Transverse colon (tissue), 4 donors: ENCODE results near the gene TMEM178B. TPM values are rescaled to one million over a fixed set of nuclear protein-coding genes. Genes with fewer than 3 reads are reported as not detected.

Source experiments
- DNase-seq: peaks from one replicate; pipeline ENCODE4 v3.0.0-alpha.2; 2019
- H3K27ac ChIP-seq, 4 donors: fragments of 200-600 bp; sonication (generic); 2 replicates each; pipeline ENCODE4 v1.5.1; 2016 to 2018; ENCODE audit warnings: inconsistent platforms in 4 of 4
- H3K27me3 ChIP-seq: fragments of 200-600 bp; sonication (generic); 2 replicates; pipeline ENCODE4 v1.5.1; 2017; ENCODE audit warnings: inconsistent platforms
- H3K36me3 ChIP-seq, 4 donors: fragments of 200-600 bp; sonication (generic); 2 replicates each; pipeline ENCODE4 v1.5.1; 2017 to 2019; ENCODE audit warnings: inconsistent platforms in 4 of 4
- H3K4me1 ChIP-seq, 4 donors: fragments of 200-600 bp; sonication (generic); 2 replicates each; pipeline ENCODE4 v1.5.1; 2017 to 2020; ENCODE audit warnings: inconsistent platforms in 4 of 4
- H3K4me3 ChIP-seq, 4 donors: fragments of 200-600 bp; sonication (generic); 1 replicate in 1 of 4; 2 replicates in 3 of 4; pipeline versions ENCODE4 v1.5.1 to v1.6.1; 2017 to 2019; ENCODE audit warnings: inconsistent platforms in 4 of 4
- H3K9me3 ChIP-seq, 2 donors: fragments of 200-600 bp; sonication (generic); 2 replicates each; pipeline ENCODE4 v1.5.1; 2017 to 2019; ENCODE audit warnings: inconsistent platforms in 2 of 2
- EP300 ChIP-seq: sonication (generic); formaldehyde crosslinking; IDR thresholded peaks from one replicate; pipeline ENCODE4 v1.6.1; 2017; ENCODE audit warnings: antibody characterized with exemption, low read depth
- POLR2A ChIP-seq: fragments of 450-650 bp; IDR thresholded peaks from one replicate; pipeline ENCODE4 v1.6.1; 2016; ENCODE audit warnings: antibody characterized with exemption, mild to moderate bottlenecking, moderate library complexity
- POLR2AphosphoS5 ChIP-seq, 3 donors: sonication (generic); formaldehyde crosslinking; IDR thresholded peaks; one replicate each; pipeline ENCODE4 v1.6.1; 2016; ENCODE audit warnings: antibody characterized with exemption in 3 of 3
- WGBS, 2 donors: methylation state at CpG; one replicate each; pipeline ENCODE4 v1.1.5; 2018; ENCODE audit warnings: low coverage in 1 of 2; 5-methylcytosine and 5-hydroxymethylcytosine counted together
- in situ Hi-C, 4 donors: fragments of 200-750 bp; cut with MboI; loops; one replicate each; pipeline versions ENCODE4 v1.15.0 to v1.15.1; 2017; ENCODE audit warnings: low sequenced_read_pairs in 3 of 4, low pct_ligation_motif_present in 1 of 4, low pct_unique_long_range_greater_than_20kb in 1 of 4
- intact Hi-C: fragments of 100-400 bp; cut with DNase I; formaldehyde crosslinking; loops from one replicate; pipeline ENCODE4 v1.15.1; 2023; ENCODE audit warnings: low total_unique reads
- total RNA-seq, 4 donors: library from RNA; depleted of rRNA; stranded (reverse); fragments of >200 nt; gene quantifications; one replicate each; pipeline ENCODE4 v1.1.0, GENCODE V29; 2016
- TF ChIP-seq, protein P1 (sequence below), 5 experiments: fragments of 200-600 bp in 3 of 5; fragments of 450-650 bp in 2 of 5; sonication (generic) in 3 of 5; IDR thresholded peaks; 1 replicate in 2 of 5; 2 replicates in 3 of 5; pipeline ENCODE4 v1.5.1; 2016 to 2017; ENCODE audit warnings: antibody characterized with exemption in 5 of 5, inconsistent platforms in 3 of 5, mild to moderate bottlenecking in 2 of 5, moderate library complexity in 1 of 5

Gene TMEM178B
- total RNA-seq, 4 donors from 2014 or later, result 0.32 to 0.82 (median 0.39) TPM

GRCh38 chr7:141262101-141263090 lies 188.5 kb downstream of the TMEM178B start:
- Histone ChIP-seq H3K9me3 (peaks cover 0 to 5% of the 10 kb centered on the region in 2 donors), H3K27ac (no peak overlapping the region), H3K4me3 (no peak overlapping the region), H3K4me1 (no peaks in the 10 kb centered on the region), H3K27me3 (no peaks in the 10 kb centered on the region), H3K36me3 (no peaks in the 10 kb centered on the region)
- TF ChIP-seq POLR2AphosphoS5 (IDR thresholded peaks at IDR 0.05) (no peak), EP300 (no peak), POLR2A (no peak)
- TF ChIP-seq, protein P1, sequence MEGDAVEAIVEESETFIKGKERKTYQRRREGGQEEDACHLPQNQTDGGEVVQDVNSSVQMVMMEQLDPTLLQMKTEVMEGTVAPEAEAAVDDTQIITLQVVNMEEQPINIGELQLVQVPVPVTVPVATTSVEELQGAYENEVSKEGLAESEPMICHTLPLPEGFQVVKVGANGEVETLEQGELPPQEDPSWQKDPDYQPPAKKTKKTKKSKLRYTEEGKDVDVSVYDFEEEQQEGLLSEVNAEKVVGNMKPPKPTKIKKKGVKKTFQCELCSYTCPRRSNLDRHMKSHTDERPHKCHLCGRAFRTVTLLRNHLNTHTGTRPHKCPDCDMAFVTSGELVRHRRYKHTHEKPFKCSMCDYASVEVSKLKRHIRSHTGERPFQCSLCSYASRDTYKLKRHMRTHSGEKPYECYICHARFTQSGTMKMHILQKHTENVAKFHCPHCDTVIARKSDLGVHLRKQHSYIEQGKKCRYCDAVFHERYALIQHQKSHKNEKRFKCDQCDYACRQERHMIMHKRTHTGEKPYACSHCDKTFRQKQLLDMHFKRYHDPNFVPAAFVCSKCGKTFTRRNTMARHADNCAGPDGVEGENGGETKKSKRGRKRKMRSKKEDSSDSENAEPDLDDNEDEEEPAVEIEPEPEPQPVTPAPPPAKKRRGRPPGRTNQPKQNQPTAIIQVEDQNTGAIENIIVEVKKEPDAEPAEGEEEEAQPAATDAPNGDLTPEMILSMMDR (IDR thresholded peaks at IDR 0.05), result no peak
- DNase-seq, result no peak
- WGBS, 2 donors, result 68 to 72% methylated on average over 5 of the region's 5 CpGs
- in situ Hi-C loops (no loop called here), intact Hi-C loops (no loop called here)

- intact Hi-C loops, result no loop called here
- WGBS, 2 donors, result 81 to 100% methylated on average over 1 to 2 of the region's 2 CpGs
- in situ Hi-C loops, result no loop called here
- Histone ChIP-seq H3K9me3 (peaks cover 0 to under 1% of the 10 kb centered on the region in 2 donors), H3K36me3 (no peaks in the 10 kb centered on the region), H3K4me1 (no peaks in the 10 kb centered on the region), H3K27me3 (no peaks in the 10 kb centered on the region), H3K27ac (no peak overlapping the region), H3K4me3 (no peak overlapping the region)
- TF ChIP-seq, protein P1 (IDR thresholded peaks at IDR 0.05), result no peak
- TF ChIP-seq POLR2AphosphoS5 (IDR thresholded peaks at IDR 0.05) (no peak), EP300 (no peak), POLR2A (no peak)
- no peak for DNase-seq
These were observed 189.6 kb downstream of the TMEM178B start for GRCh38 chr7:141263508-141263907.

GRCh38 chr7:141263983-141264382 lies 190.1 kb downstream of the TMEM178B start:
- intact Hi-C loops, result no loop called here
- H3K4me3 ChIP-seq, result no peak overlapping the region
- H3K4me1 ChIP-seq, result no peaks in the 10 kb centered on the region
- H3K36me3 ChIP-seq, result no peaks in the 10 kb centered on the region
- TF ChIP-seq POLR2AphosphoS5 (IDR thresholded peaks at IDR 0.05) (no peak), EP300 (no peak), POLR2A (no peak)
- TF ChIP-seq, protein P1 (IDR thresholded peaks at IDR 0.05), result no peak
- no peaks in the 10 kb centered on the region for H3K9me3 ChIP-seq
- no peaks in the 10 kb centered on the region for H3K27me3 ChIP-seq
- WGBS, 2 donors, result 43 to 50% methylated on average over 1 to 2 of the region's 2 CpGs
- H3K27ac ChIP-seq, result no peak overlapping the region
- no peak for DNase-seq
- in situ Hi-C loops, result no loop called here

DNA sequence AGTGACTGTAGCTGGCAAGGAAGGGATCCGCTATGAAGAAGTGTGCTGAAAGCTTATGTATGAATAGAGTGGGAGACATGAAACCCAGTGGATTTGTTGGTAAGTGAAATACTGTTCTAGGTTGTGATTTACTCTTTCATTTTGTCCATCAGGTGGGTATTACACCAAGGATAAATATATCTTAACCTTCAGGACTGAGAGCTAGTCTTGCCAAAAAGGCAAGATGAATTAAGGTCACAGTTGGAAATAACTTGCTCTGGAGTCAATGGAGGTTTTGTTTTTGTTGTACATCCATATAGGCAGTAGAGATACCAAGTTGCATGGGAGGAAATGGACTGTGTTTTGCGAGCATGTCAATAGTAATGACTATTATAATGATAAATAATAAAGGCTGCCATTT lies 190.6 kb downstream of the TMEM178B start:
- Histone ChIP-seq H3K36me3 (no peaks in the 10 kb centered on the region), H3K9me3 (no peaks in the 10 kb centered on the region), H3K4me3 (no peak overlapping the region), H3K27ac (no peak overlapping the region), H3K27me3 (no peaks in the 10 kb centered on the region), H3K4me1 (no peaks in the 10 kb centered on the region)
- WGBS, 2 donors, result 87 to 100% methylated on average over 1 to 2 of the region's 2 CpGs
- TF ChIP-seq POLR2AphosphoS5 (IDR thresholded peaks at IDR 0.05), result no peak
- DNase-seq, result no peak
- in situ Hi-C loops, result no loop called here
- intact Hi-C loops, result no loop called here
